GM10248 (cell line): ENCODE data around the gene ROM1.
A peak's percentile ranks its signal among the peaks of the same experiment; 100 is the strongest.
"Not testable (repeated sequence)": the region's sequence is repeated elsewhere in the genome, so short reads cannot be mapped to it uniquely, and the experiment has no call there.

Experiments used
- CTCF ChIA-PET: fragments of 300-600 bp; sonication (Branson Sonifier 250); formaldehyde crosslinking; extraction: SDS; loops from one replicate; lab custom pipeline; 2021; ENCODE audit warnings: antibody characterized with exemption; lab: Yijun Ruan, JAX
- POLR2A ChIA-PET: fragments of 350-650 bp; sonication (Branson Sonifier 250); formaldehyde crosslinking; extraction: SDS; loops from one replicate; lab custom pipeline; 2020; ENCODE audit warnings: antibody characterized with exemption; lab: Yijun Ruan, JAX
- DNase-seq: peaks from one replicate; pipeline ENCODE4 v3.0.0; 2012; ENCODE audit errors: extremely low spot score
- TF ChIP-seq, protein P1 (sequence below): IDR thresholded peaks from 2 replicates; pipeline ENCODE4 v1.5.1; 2012; ENCODE audit warnings: mild to moderate bottlenecking, low read depth; ENCODE audit errors: extremely low read depth, missing control alignments, control extremely low read depth

Gene ROM1

DNA sequence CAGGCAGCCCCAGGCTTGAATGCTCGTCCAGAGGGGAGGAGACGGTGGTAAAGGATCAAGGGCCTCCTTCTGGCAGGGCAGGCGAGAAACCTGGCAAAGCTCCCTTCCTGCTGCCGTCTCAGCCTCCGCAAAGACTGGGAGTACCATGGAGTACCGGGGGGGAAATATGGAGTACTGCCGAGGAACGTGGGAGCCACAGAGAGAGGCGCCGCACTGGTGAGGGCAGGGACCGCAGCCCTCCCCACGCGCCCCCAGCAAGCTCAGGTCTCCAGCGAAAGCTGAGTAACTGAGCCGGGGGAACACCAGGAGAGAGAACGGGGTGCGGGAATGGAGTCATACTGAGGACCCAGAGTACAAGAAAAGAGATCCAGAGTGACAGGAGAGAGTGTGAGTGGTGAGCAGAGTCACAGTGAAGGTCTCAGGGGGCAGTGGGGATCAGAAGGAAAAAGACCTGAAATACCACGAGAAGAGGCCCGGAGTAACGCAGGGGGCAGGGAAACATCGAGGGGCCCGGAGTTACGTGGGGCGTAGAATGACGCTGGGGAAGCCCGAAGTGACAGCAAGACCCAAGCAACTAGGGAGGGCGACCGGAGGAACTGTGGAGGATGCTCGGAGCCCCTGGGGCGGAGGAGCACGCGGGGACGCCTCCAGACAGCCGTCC is 1.2 kb upstream of the ROM1 start:
- ChIA-PET POLR2A (interaction anchor here (1.1 to 2.3 kb wide), 4 partner anchors 10 to 57 kb away, joined by 3 to 9 read pairs (median 8); partner anchors contain the start of genes C11orf98, CSKMT, MTA2 and TUT1), CTCF (interaction anchor here (0.7 to 5.3 kb wide), 27 partner anchors 8 to 178 kb away, joined by 3 to 50 read pairs (median 4); partner anchors contain the start of genes B3GAT3, BSCL2, C11orf98 and CSKMT)
- peak; percentile 66 for DNase-seq
- TF ChIP-seq, protein P1, sequence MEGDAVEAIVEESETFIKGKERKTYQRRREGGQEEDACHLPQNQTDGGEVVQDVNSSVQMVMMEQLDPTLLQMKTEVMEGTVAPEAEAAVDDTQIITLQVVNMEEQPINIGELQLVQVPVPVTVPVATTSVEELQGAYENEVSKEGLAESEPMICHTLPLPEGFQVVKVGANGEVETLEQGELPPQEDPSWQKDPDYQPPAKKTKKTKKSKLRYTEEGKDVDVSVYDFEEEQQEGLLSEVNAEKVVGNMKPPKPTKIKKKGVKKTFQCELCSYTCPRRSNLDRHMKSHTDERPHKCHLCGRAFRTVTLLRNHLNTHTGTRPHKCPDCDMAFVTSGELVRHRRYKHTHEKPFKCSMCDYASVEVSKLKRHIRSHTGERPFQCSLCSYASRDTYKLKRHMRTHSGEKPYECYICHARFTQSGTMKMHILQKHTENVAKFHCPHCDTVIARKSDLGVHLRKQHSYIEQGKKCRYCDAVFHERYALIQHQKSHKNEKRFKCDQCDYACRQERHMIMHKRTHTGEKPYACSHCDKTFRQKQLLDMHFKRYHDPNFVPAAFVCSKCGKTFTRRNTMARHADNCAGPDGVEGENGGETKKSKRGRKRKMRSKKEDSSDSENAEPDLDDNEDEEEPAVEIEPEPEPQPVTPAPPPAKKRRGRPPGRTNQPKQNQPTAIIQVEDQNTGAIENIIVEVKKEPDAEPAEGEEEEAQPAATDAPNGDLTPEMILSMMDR = no peak

DNA sequence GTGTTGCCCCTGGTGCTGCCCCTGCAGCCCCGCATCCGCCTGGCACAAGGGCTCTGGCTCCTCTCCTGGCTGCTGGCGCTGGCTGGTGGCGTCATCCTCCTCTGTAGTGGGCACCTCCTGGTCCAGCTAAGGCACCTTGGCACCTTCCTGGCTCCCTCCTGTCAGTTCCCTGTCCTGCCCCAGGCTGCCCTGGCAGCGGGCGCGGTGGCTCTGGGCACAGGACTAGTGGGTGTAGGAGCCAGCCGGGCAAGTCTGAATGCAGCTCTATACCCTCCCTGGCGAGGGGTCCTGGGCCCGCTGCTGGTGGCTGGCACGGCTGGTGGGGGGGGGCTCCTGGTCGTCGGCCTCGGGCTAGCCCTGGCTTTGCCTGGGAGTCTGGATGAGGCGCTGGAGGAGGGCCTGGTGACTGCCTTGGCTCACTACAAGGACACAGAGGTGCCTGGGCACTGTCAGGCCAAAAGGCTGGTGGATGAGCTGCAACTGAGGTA is 278 bp downstream of the ROM1 start:
- no peak for DNase-seq
- POLR2A ChIA-PET = no interaction called here
- TF ChIP-seq, protein P1 = no peak
- CTCF ChIA-PET = interaction anchor here (0.8 to 3.7 kb wide), 8 partner anchors 7 to 240 kb away, joined by 3 to 43 read pairs (median 4); partner anchors contain the start of genes B3GAT3 and TUT1

DNA sequence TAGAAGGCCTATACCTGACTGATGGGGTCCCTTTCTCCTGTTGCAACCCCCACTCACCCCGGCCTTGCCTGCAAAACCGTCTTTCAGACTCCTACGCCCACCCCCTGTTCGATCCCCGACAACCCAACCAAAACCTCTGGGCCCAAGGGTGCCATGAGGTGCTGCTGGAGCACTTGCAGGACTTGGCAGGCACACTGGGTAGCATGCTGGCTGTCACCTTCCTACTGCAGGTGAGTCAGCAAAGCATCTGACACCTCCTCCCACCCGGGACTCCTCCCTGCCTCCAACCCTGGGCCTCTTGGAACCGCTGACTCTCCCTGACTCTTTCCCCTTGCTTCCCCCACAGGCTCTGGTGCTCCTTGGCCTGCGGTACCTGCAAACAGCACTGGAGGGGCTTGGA is 1.2 kb downstream of the ROM1 start:
- no peak for DNase-seq
- TF ChIP-seq, protein P1 = no peak
- POLR2A ChIA-PET = no interaction called here
- CTCF ChIA-PET = interaction anchor here (1.1 to 1.5 kb wide), 4 partner anchors 8 to 26 kb away, joined by 3 to 4 read pairs (median 4); no protein-coding TSS in a partner anchor

DNA sequence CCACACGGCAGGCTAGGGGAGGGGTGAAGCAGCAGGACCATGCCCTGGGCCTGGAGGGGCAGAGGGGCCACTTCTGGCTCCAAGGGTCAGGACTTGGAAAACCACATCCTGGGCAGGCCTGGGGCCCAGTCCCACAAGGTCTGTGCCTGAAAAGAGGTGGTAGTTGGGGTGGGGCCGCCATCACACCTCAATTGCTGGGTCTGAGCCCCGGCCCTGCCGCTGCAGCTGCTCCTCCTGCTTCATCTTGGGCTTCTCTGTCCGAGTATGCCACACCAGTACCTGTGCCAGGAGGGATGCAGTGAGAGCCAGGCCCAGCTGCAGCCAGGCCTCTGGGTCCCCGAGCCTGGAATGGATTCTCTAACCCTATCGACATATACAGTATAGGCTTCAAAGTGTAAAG is 2.5 kb downstream of the ROM1 start:
- POLR2A ChIA-PET = no interaction called here
- CTCF ChIA-PET = no interaction called here
- DNase-seq = no peak
- TF ChIP-seq, protein P1 = no peak

DNA sequence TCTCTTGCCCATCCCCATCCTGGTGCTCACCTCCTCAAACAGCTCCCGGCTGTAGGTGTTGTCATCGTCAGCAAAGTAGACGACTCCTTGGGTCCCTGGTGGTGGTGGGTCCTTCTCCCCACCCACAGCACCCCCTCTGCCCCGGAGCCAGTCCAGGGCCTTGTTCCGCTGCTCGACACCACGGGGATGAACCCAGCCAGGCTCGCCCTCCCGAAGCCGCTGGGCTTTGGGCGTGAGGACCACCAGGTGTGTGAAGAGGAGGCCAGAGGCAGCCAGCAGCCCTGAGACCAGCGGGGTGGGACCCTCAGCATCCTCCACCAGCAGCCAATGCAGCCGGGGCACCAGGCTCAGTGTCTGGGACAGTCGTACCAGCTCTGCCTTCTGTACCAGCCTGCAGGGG is 3.9 kb downstream of the ROM1 start:
- CTCF ChIA-PET, DNase-seq, POLR2A ChIA-PET: not testable (repeated sequence)

DNA sequence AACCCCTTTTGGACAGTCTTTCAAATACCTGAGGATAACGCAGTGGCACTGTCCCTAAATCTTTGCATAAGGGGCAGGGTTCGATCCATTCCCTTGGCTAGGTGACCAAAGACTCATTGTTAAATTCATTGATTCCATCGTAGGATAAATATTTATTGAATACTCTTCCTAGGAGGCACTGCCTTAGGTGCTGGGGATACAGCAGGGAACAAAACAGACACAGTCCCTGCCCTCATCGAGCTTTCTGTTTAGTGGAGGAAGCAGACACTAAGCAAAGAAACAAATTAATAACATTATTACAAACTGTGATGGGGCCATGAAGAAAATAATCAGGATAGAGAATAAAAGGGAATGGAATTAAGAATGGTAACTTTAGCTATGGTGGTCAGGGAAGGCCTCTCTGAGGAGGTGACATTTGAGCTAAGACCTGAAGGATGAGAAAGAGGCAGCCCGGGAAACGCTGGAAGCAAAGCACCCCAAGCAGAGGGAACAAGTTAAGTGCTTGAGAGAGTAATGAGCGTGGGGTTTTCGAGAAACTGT is 8.0 kb downstream of the ROM1 start:
- no peak for DNase-seq
- ChIA-PET POLR2A (interaction anchor here (0.6 to 1.4 kb wide), 5 partner anchors 20 to 220 kb away, joined by 3 to 14 read pairs (median 4); partner anchors contain the start of gene TUT1), CTCF (interaction anchor here (0.8 to 4.9 kb wide), 10 partner anchors 9 to 197 kb away, joined by 3 to 43 read pairs (median 4); partner anchors contain the start of genes C11orf98, CSKMT, EML3 and MTA2)
- TF ChIP-seq, protein P1 = no peak
